BLaER1 (cell line): Measurements from ENCODE around the gene SNAPC4.
"Not testable (repeated sequence)": the region's sequence is repeated elsewhere in the genome, so short reads cannot be mapped to it uniquely, and the experiment has no call there.

Experiments used
- H3K27ac ChIP-seq: shearing (Covaris generic); formaldehyde crosslinking; 2 replicates; pipeline ENCODE4 v1.8.1; 2022
- H3K27me3 ChIP-seq: shearing (Covaris generic); formaldehyde crosslinking; 2 replicates; pipeline ENCODE4 v1.8.1; 2022
- H3K36me3 ChIP-seq: shearing (Covaris generic); formaldehyde crosslinking; 2 replicates; pipeline ENCODE4 v1.8.1; 2022
- H3K4me1 ChIP-seq: shearing (Covaris generic); formaldehyde crosslinking; 2 replicates; pipeline ENCODE4 v1.8.1; 2022
- H3K4me2 ChIP-seq: shearing (Covaris generic); formaldehyde crosslinking; 2 replicates; pipeline ENCODE4 v1.8.1; 2022
- H3K4me3 ChIP-seq: shearing (Covaris generic); formaldehyde crosslinking; 2 replicates; pipeline ENCODE4 v1.8.1; 2022
- H3K9ac ChIP-seq: shearing (Covaris generic); formaldehyde crosslinking; 2 replicates; pipeline ENCODE4 v1.8.1; 2022
- H3K9me3 ChIP-seq: shearing (Covaris generic); formaldehyde crosslinking; 2 replicates; pipeline ENCODE4 v1.8.1; 2022
- H4K20me1 ChIP-seq: shearing (Covaris generic); formaldehyde crosslinking; 2 replicates; pipeline ENCODE4 v1.8.1; 2022
- Cebpa-rat ChIP-seq: shearing (Covaris generic); IDR thresholded peaks from 2 replicates; pipeline ENCODE4 v1.8.1; 2022

Gene SNAPC4

DNA sequence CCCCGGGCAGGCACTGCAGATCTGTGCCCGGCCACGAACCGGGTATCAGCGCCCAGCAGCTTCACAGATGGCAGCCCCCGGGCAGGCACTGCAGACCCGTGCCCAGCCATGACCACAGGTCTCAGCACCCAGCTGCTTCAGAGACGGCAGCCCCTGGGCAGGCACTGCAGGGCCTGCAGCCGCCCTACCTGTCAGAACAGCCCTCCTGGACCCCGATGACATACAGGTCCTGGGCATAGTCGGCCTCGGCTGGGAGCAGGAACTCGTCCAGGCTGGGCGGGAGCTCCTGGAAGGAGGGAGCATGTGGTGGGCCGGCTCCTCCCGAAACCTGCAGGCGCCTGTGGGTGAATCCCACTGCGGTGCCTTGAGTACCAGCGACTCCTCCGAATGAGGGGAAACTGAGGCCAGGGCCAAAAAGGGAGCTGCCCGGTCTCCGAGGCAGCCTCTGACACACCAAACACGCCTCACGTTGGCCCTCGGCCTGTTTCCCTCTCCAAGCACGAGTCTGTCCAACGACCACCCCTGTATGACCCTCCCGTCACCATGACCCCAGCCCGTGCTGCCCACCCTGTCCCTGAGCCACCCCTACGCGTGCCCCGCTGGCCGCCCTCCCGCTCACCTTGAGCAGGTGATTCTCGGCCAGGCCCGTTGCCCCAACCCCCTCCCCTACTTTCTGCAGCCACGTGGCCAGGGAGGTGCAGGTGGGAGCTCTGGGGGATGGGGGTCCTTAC, 34.0 kb upstream of the SNAPC4 start:
- H3K27me3 ChIP-seq = no peaks in the 10 kb centered on the region
- peaks cover 90% of the 10 kb centered on the region for H4K20me1 ChIP-seq
- no peak for TF ChIP-seq Cebpa-rat

DNA sequence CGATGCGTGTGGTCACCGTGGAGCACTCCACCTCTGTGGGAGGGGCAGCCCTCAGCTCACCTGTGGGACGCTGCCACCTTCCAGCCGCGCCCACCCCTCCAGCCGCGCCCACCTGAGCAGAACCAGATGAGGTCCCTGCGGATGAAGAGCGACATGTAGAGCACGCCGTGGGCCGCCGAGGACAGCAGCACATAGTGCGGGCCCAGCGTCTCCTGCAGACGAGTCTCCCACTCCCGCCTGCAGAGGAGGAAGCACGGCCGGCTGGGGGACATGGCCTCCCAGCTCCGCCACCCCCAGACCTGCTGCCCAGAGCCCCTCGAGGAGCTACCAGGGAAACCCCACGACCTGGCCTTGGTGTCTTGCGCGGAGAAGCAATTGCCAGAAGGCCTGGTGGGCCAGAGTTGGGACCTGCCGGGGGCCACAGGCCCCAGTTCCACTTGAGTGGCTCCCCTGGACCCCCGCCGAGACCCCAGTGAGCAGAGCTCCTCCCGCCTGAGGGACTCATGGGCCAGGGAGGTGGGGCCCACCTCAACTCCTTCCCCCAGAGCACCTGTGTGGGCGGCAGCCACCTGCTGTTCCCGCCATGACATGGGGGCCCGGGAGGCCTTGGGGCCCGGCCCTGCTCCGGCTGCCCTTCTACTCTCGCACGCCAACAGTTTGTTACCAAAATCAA, 33.2 kb upstream of the SNAPC4 start:
- peaks cover 82% of the 10 kb centered on the region for H3K36me3 ChIP-seq
- no peak for TF ChIP-seq Cebpa-rat
- no peaks in the 10 kb centered on the region for H3K27me3 ChIP-seq
- peaks cover 24% of the 10 kb centered on the region for H3K4me1 ChIP-seq
- no peaks in the 10 kb centered on the region for H3K9me3 ChIP-seq
- peaks cover 84% of the 10 kb centered on the region for H4K20me1 ChIP-seq
- no peak overlapping the region for H3K4me3 ChIP-seq
- no peak overlapping the region for H3K27ac ChIP-seq
- H3K9ac ChIP-seq = no peak overlapping the region
- no peak overlapping the region for H3K4me2 ChIP-seq

More for the DNA sequence above, 34.0 kb upstream of the SNAPC4 start:
- H3K4me3 ChIP-seq = no peak overlapping the region
- no peak overlapping the region for H3K27ac ChIP-seq
- H3K9ac ChIP-seq = no peak overlapping the region
- peaks cover 27% of the 10 kb centered on the region for H3K4me1 ChIP-seq
- no peak overlapping the region for H3K4me2 ChIP-seq
- no peaks in the 10 kb centered on the region for H3K9me3 ChIP-seq
- peaks cover 74% of the 10 kb centered on the region for H3K36me3 ChIP-seq

DNA sequence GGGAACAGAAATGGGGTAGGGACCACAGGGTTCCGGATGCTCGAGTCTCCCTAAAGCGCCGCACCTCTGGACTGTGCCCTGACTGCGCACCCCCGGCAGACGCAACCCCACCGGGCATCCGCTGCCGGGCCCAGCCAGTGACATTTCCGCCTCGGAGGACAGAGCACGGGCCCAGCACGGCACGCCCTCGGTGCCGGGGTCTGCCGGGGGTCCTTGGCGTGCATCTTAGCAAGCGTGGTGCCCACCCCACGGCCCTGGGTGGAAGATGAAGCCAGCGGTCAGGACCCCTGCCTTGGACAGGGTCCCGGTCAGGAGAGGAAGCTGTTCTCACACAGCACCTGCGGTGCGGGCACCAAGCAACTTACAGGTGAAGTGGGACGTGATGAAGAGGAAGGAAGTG, 32.6 kb upstream of the SNAPC4 start:
- Histone ChIP-seq H3K9me3 (no peaks in the 10 kb centered on the region), H3K4me1 (peaks cover 18% of the 10 kb centered on the region), H3K27ac (no peak overlapping the region), H3K9ac (no peak overlapping the region), H3K4me3 (no peak overlapping the region), H3K36me3 (peaks cover 88% of the 10 kb centered on the region), H4K20me1 (peaks cover 78% of the 10 kb centered on the region), H3K4me2 (no peak overlapping the region), H3K27me3 (no peaks in the 10 kb centered on the region)
- TF ChIP-seq Cebpa-rat = no peak

DNA sequence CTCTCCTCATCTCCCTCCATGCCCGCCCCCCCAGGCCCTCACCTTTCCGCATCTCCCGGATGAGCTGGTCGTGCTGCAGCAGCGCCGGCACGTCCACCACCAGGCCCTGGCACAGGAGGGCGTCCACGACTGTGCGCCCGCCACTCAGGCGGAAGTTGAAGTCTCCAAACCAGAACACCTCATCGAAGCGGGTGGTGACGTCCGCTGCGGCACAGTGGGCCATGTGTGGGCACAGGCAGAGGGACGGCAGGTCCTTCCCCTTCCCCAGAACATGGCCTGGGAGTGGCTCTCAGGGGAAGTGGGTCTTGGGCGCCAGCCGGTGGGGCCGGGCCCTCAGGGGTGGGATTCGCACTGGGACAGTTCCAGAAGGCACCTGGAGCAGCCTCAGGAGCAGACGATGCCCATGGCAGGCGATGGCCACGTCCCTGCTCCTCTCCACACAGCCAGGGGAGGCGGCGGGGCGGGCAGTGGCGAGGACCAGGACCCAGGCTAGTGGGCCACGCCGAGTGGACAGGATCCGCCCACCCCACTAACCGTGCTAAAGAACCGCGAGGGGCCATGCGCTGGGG, 31.9 kb upstream of the SNAPC4 start:
- no peaks in the 10 kb centered on the region for H3K27me3 ChIP-seq
- H3K4me2 ChIP-seq = no peak overlapping the region
- H3K27ac ChIP-seq = no peak overlapping the region
- no peak overlapping the region for H3K4me3 ChIP-seq
- peaks cover 11% of the 10 kb centered on the region for H3K4me1 ChIP-seq
- TF ChIP-seq Cebpa-rat = no peak
- H3K9me3 ChIP-seq = no peaks in the 10 kb centered on the region
- H3K9ac ChIP-seq = no peak overlapping the region
- H4K20me1 ChIP-seq = peaks cover 71% of the 10 kb centered on the region
- H3K36me3 ChIP-seq = peaks cover 93% of the 10 kb centered on the region

DNA sequence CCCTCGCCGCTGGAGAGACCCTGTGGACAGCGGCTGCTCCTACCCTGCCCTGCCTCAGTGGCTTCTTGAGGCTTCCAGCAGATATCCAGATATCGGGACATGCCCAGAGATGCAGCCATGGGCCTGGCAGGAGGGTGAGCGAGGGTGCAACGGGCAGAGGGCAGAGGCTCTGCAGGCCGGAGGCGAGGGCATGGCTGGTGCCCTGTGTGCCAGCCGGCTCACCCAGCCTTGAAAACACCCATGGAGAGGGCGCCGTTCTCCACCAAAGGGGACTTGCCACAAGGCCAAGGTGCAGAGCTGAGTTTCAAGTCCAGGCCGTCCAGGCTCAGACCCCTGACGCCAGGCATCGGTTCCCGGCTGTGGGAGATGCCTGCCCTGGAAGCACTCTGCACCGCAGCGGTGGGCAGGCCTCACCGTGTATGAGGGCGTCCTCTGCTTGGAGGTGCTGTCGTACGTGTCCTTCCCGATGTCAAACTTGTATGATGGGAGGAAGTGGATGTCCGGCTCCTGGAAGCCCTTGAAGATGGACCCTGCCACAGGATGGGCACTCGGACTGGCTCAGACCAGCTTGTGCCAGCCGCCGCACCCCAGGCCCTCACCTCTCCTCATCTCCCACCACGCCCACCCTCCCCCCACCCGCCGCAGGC, 30.7 kb upstream of the SNAPC4 start:
- no peak for TF ChIP-seq Cebpa-rat
- no peaks in the 10 kb centered on the region for H3K9me3 ChIP-seq
- H3K27ac ChIP-seq = no peak overlapping the region
- no peaks in the 10 kb centered on the region for H3K27me3 ChIP-seq
- no peak overlapping the region for H3K4me3 ChIP-seq
- H3K4me1 ChIP-seq = no peaks in the 10 kb centered on the region
- no peak overlapping the region for H3K4me2 ChIP-seq
- H4K20me1 ChIP-seq = peaks cover 59% of the 10 kb centered on the region
- peaks cover 93% of the 10 kb centered on the region for H3K36me3 ChIP-seq
- H3K9ac ChIP-seq = no peak overlapping the region

DNA sequence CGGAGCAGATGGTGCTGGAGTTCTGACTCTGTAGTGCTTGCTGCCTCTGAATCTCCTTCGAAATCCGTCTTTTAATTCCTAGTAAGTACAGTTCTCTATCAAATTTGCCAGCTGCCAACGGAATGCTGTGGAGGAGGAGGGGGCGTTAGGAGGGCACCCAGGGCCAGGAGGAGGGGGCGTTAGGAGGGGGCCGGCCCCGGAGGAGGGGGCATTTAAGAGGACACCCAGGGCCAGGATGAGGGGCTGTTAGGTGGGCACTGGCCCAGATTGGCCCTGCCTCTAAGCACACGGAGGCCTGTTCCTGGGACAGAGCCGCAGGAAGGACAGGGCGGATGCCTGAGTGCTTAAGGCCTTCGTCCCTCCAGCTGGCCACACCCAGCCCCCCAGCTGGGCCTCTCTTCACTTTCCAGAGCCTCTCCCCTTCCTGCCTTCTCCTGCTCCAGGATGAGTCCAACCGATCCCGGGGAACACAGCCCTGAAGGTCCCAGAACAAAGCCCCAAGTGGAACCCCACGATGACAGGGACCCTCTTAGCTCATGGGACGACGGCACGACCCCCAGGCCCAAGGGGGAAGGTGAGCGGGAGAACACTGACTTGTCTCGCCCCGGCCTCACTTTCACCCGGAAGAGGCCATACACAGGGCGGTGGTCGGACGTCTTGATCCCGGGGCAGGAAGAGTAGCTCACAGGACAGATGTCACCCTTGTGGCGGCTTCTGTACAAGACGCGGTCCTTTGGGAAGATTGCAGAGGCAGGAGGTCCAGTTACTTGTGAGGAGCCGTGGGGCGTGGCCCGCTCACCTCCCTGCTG, 29.9 kb upstream of the SNAPC4 start:
- Histone ChIP-seq H3K36me3 (peaks cover 93% of the 10 kb centered on the region), H4K20me1 (peaks cover 51% of the 10 kb centered on the region)
- no peak for TF ChIP-seq Cebpa-rat

DNA sequence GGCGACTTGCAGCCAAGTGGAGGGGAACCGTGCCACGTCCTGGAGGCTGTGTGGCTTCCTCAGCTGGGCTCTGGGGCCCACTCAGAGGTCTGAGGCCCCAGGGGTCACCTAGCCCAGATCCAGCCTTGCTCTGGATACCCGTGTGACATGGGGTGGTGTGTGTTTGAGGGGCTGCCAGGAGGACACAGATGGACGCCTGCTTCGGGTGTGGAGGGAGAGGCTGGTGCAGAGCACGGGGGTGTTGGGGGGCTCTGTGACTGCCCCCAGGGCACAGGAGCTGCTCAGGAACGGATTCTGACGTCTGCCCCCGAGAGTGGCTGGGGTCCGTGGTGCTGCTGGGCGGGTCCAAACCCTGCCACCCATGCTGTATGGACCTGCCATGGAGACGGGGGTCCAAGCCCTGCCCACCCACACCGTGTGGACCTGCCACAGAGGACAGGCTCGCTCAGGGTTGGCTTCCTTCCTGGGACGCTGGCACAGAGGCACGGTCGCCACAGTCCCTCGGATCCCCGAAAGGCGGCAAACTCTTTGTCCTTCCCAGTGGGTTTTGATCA, 29.2 kb upstream of the SNAPC4 start:
- Histone ChIP-seq H3K4me1 (no peaks in the 10 kb centered on the region), H3K27me3 (no peaks in the 10 kb centered on the region), H3K9ac (no peak overlapping the region), H3K36me3 (peaks cover 93% of the 10 kb centered on the region), H3K9me3 (no peaks in the 10 kb centered on the region), H4K20me1 (peaks cover 51% of the 10 kb centered on the region), H3K4me2 (no peak overlapping the region), H3K4me3 (no peak overlapping the region), H3K27ac (no peak overlapping the region)
- TF ChIP-seq Cebpa-rat = no peak

More for the DNA sequence above, 29.9 kb upstream of the SNAPC4 start:
- H3K27ac ChIP-seq = no peak overlapping the region
- no peak overlapping the region for H3K4me3 ChIP-seq
- no peaks in the 10 kb centered on the region for H3K27me3 ChIP-seq
- no peaks in the 10 kb centered on the region for H3K9me3 ChIP-seq
- H3K4me1 ChIP-seq = no peaks in the 10 kb centered on the region
- H3K9ac ChIP-seq = no peak overlapping the region
- H3K4me2 ChIP-seq = no peak overlapping the region

DNA sequence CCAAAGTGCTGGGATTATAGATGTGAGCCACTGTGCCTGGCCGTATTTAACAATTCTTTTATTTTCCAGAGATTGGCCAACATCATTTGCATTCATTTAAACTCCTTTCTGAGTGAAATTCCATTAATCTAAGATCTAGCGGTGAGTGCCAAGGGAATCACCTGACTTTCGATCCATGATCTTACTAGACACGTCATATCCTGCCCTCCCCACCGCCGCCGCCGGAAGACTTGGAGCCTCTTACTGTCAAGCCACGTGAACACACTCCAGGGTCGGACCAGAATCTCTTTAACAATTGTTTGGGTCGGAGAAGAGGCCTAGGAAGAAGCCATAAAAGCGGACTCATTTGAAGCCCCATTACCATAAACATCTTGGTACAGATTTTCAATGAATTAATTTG, 26.8 kb upstream of the SNAPC4 start:
- H3K36me3 ChIP-seq = peaks cover 93% of the 10 kb centered on the region

DNA sequence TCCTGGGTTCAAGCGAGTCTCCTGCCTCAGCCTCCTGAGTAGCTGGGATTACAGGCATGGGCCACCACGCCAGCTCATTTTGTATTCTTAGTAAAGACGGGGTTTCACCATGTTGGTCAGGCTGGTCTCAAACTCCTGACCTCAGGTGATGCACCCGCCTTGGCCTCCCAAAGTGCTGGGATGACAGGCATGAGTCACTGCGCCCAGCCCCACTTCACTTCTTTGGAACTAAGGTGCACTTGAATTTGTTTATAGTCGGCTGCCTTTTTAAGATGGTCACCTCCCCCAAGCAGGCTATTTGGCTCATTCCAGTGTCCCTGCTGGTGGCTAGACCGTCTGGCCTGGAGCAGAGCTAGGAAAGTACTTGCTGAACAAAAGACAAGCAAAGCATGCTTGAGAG, 25.4 kb upstream of the SNAPC4 start:
- not testable (repeated sequence) for H3K4me3 ChIP-seq, H3K27ac ChIP-seq, H3K27me3 ChIP-seq, H3K9ac ChIP-seq, H3K4me2 ChIP-seq, H3K9me3 ChIP-seq
- Histone ChIP-seq H4K20me1 (peaks cover 34% of the 10 kb centered on the region), H3K36me3 (peaks cover 96% of the 10 kb centered on the region), H3K4me1 (peaks cover 21% of the 10 kb centered on the region)

More for the DNA sequence above, 26.8 kb upstream of the SNAPC4 start:
- Histone ChIP-seq H3K27ac (no peak overlapping the region), H3K9me3 (no peaks in the 10 kb centered on the region), H3K27me3 (no peaks in the 10 kb centered on the region), H3K4me2 (no peak overlapping the region), H3K4me3 (no peak overlapping the region), H4K20me1 (peaks cover 36% of the 10 kb centered on the region), H3K9ac (no peak overlapping the region), H3K4me1 (peaks cover 7% of the 10 kb centered on the region)
- no peak for TF ChIP-seq Cebpa-rat
